Astrocyte of the cerebellum (primary cell): Measurements from ENCODE around the gene HEY2.

Source experiments
- DNase-seq: peaks from one replicate; pipeline ENCODE4 v3.0.0-alpha.2; 2011; ENCODE audit warnings: low read depth
- H3K4me3 ChIP-seq: 2 replicates; pipeline ENCODE4 v1.5.1; 2011; ENCODE audit warnings: mild to moderate bottlenecking, low read depth, low read length, moderate library complexity
- CTCF ChIP-seq: IDR thresholded peaks from 2 replicates; pipeline ENCODE4 v1.5.1; 2012; ENCODE audit warnings: low read length, low read depth, moderate library complexity, mild to moderate bottlenecking; ENCODE audit errors: missing control alignments
- in situ Hi-C: cut with HindIII; loops from 2 replicates; pipeline ENCODE4 v1.10.0; 2017; ENCODE audit warnings: low sequenced_read_pairs

Gene HEY2

DNA sequence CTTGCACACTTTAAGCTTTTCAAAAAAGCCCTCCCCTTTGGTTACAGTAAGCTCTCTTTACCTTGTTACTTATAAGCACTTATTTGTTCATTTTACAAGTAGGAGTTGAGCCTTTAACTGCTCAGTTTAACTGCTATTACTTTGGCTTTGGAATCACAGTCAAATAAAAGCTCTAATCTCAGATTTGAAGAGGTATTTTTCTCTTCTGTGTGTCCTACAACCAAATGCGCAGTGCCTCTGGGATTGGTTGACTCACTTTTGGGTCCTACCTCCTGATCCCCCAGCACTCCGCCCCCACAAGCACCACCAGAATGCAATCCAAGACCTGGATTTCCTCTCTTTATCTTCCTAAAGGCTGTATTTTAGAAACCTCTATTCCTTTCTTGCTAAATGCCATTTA lies 43.8 kb downstream of the HEY2 start:
- no peak for TF ChIP-seq CTCF
- in situ Hi-C loops, result loop anchor here (25.0 kb wide), 1 partner anchor 169 kb away; the partner anchor contains the start of gene HINT3
- no peak overlapping the region for H3K4me3 ChIP-seq
- DNase-seq, result no peak

DNA sequence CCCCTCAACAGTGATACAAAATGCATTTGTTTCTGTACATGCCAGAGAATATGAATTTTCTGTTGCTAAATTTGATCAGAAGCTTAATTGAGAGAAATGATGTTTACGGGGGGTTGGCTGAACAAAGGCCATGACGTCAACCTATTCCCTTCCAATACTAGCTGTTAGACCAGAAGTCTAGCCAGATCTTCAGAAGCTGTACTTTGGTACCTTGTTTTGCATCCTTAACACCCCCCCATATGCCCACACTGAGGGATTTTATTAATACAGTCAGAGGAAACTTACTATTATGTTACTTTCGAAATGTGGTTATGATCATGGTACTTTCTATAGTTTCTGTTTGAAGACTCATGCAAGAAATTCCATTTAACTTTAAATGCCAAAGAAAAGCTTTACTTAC lies 44.4 kb downstream of the HEY2 start:
- no peak for DNase-seq

DNA sequence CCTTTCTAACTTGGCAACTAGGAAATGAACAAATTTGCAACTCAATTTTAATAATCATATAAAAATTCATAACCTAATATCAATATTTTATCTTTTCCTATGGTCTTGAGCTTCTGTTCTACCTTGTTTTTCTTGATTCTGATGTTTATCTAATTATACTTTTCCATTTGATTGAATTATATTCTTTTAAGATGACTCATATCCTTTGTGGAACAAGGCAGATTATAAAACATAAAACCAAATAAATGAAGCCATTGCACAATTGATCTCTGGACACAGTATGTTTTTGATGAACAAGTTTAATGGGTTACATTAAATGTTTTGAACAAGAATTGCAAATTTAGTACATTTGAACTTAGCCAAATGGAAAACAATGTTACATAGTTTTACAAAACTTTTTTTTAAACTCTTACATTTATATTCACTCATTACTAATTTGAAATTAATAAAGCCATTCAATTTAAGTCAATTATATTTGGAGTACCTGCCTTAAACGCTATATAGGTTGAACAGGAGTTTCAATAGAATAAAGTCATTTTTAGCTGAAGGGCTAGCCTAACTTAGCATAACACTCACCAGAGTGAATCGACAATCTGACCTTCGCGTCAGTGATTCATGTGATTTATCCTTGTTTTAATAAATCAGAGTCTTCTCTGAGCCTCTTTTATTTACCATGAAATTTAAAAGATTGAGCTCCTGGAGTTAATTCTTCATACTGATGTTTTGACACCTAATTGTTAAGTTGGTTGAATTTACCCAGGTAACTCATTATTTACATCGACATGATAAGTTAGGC lies 45.1 kb downstream of the HEY2 start:
- TF ChIP-seq CTCF, result no peak
- no peak overlapping the region for H3K4me3 ChIP-seq
- no peak for DNase-seq
- in situ Hi-C loops, result loop anchor here (25.0 kb wide), 1 partner anchor 168 kb away; the partner anchor contains the start of gene HINT3

More for the DNA sequence above, 44.4 kb downstream of the HEY2 start:
- H3K4me3 ChIP-seq, result no peak overlapping the region
- in situ Hi-C loops, result loop anchor here (25.0 kb wide), 1 partner anchor 168 kb away; the partner anchor contains the start of gene HINT3
- no peak for TF ChIP-seq CTCF

GRCh38 chr6:125795301-125795700 lies 45.9 kb downstream of the HEY2 start:
- in situ Hi-C loops, result loop anchor here (25.0 kb wide), 1 partner anchor 167 kb away; the partner anchor contains the start of gene HINT3
- H3K4me3 ChIP-seq, result no peak overlapping the region
- TF ChIP-seq CTCF, result no peak
- no peak for DNase-seq

GRCh38 chr6:125797120-125797885 lies 47.9 kb downstream of the HEY2 start:
- in situ Hi-C loops, result loop anchor here (25.0 kb wide), 1 partner anchor 165 kb away; the partner anchor contains the start of gene HINT3
- no peak for DNase-seq
- no peak for TF ChIP-seq CTCF
- H3K4me3 ChIP-seq, result no peak overlapping the region

DNA sequence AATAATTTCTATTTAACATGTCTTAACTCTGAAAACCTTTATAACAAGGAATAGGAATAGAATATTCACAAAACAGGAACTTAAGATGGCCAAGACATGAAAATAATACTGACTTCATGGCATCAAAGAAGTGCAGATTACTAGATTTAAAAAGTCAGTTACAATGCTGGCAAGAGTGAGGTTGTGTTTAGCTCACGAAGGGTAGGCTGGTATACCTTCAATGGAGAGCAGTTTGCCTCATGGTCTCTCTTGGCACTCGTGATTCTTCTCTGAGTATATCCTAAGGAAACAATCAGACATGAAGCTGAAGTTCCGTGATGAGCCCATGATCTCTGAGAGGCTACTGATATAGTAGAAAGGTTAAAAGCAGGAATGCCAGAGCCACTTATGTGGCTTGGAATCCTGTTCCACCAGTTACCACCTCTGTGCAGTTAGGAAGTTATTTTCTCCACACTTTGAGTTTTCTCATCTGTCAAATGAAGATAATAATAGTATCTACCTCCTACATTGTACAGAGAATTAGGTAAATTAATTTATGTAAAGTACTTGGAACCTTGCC lies 48.5 kb downstream of the HEY2 start:
- no peak for DNase-seq
- TF ChIP-seq CTCF, result no peak
- no peak overlapping the region for H3K4me3 ChIP-seq
- in situ Hi-C loops, result loop anchor here (25.0 kb wide), 1 partner anchor 164 kb away; the partner anchor contains the start of gene HINT3
